ENCODE results near the gene FLYWCH1. TPM values are rescaled to one million over a fixed set of nuclear protein-coding genes. Genes with fewer than 3 reads are reported as not detected.

Gene FLYWCH1, protein sequence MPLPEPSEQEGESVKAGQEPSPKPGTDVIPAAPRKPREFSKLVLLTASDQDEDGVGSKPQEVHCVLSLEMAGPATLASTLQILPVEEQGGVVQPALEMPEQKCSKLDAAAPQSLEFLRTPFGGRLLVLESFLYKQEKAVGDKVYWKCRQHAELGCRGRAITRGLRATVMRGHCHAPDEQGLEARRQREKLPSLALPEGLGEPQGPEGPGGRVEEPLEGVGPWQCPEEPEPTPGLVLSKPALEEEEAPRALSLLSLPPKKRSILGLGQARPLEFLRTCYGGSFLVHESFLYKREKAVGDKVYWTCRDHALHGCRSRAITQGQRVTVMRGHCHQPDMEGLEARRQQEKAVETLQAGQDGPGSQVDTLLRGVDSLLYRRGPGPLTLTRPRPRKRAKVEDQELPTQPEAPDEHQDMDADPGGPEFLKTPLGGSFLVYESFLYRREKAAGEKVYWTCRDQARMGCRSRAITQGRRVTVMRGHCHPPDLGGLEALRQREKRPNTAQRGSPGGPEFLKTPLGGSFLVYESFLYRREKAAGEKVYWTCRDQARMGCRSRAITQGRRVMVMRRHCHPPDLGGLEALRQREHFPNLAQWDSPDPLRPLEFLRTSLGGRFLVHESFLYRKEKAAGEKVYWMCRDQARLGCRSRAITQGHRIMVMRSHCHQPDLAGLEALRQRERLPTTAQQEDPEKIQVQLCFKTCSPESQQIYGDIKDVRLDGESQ
- 65.4 and 67.4 TPM in 2 replicates for total RNA-seq

DNA sequence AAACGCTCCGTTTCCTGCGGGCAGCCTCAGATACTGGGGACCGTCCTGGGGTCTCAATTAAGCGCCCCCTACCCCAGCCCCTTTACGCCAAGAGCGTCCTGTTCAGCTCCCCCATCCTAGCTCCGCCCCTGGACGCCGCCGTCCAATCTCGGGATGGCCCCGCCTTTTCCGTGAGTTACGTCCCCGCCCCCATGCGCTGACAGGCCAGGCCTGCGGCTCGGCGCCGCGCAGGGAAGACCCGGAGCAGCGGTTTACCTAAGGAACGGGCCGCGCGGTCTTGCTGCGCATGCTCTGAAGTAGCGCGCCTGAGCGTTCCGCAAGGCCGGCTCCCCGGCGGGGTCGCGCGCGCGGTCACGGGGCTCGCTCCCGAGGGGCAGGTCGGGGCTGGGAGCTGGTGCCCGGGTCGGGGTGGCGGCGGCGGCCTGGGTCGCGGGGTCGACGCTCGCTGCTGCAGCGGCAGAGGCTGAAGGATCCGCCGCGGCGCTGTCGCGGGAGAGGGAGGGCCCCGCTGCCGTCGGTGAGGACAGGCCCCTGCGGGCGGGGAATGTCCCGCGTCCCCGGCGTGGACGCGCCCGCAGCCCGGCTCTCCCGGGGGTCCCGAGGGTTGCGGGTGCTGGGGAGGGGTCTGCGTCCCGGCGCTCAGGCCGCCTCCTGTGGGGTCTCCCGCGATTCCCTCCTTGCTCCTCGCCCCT lies at the start of gene FLYWCH1:
FLYWCH1 (plus strand) TSS at position 294 of the 692 bp plus-strand sequence. CDS start 17,755 bp downstream, outside the sequence.
- H3K4me3 Mint-ChIP-seq (ENCODE audit: low read depth): peak within 1 kb of the TSS; percentile 93
- DNase-seq (ENCODE audit: low spot score): peak; percentile 98
- intact Hi-C loops (cut with micrococcal nuclease): no loop called here
- peaks cover 4% of the 10 kb centered on the region for H3K27me3 Mint-ChIP-seq (ENCODE audit: low read depth)
- peak within 1 kb of the TSS; percentile 64 for H3K27ac Mint-ChIP-seq
- H3K4me1 Mint-ChIP-seq (ENCODE audit: low read depth): peaks cover 22% of the 10 kb centered on the region
- no peaks in the 10 kb centered on the region for H3K9me3 Mint-ChIP-seq
- peaks cover 18% of the 10 kb centered on the region for H3K36me3 Mint-ChIP-seq (ENCODE audit: low read depth)

DNA sequence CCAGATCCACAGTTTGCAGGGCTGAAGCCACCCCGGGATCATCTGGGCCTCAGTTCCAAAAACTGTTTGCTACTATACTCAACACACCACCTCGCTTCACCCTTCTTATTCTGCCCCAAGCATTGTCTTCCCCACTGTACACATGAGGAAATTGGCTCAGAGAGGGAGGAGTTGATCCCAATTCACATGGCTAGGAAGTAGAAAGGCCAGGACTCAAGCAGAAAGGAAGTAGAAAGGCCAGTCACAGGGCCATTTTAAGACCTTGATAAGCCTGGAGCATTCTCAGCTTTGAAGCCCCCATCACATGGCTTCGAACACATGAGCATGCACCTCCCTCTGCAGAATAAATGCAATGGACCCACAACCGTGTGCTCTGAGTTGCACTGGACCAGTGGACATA lies 46.1 kb upstream of the FLYWCH1 start:
- peaks cover 5% of the 10 kb centered on the region for H3K9me3 Mint-ChIP-seq
- intact Hi-C loops (cut with micrococcal nuclease): loop anchor here (10.0 kb wide), 1 partner anchor 111 kb away; the partner anchor contains the start of gene SRRM2
- H3K4me1 Mint-ChIP-seq (ENCODE audit: low read depth): peaks cover 10% of the 10 kb centered on the region
- H3K36me3 Mint-ChIP-seq (ENCODE audit: low read depth): no peaks in the 10 kb centered on the region
- H3K4me3 Mint-ChIP-seq (ENCODE audit: low read depth): no peak overlapping the region
- no peak overlapping the region for H3K27ac Mint-ChIP-seq
- H3K27me3 Mint-ChIP-seq (ENCODE audit: low read depth): no peaks in the 10 kb centered on the region
- DNase-seq (ENCODE audit: low spot score): no peak

DNA sequence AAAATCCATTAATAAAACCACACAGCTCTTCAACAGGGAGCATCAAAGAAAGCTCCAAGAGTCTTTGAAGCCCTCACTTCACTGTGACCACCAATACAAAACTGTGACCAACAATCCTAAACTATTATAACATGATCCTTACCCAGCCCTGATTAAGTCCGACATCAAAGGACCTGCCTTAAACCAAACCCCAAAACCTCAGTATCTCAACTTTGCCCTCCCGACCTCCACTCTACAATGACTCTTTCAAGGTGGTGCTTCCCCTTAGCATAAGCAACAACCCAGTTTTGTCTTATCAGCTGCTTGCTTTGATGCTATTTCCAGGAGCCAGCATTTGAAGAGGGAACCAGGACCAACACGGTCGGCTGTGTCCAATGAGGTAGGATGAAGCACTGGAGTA lies 45.3 kb upstream of the FLYWCH1 start:
- no peak for DNase-seq (ENCODE audit: low spot score)
- no peaks in the 10 kb centered on the region for H3K9me3 Mint-ChIP-seq
- intact Hi-C loops (cut with micrococcal nuclease): loop anchor here (10.0 kb wide), 1 partner anchor 112 kb away; the partner anchor contains the start of gene SRRM2
- peaks cover 10% of the 10 kb centered on the region for H3K4me1 Mint-ChIP-seq (ENCODE audit: low read depth)
- H3K4me3 Mint-ChIP-seq (ENCODE audit: low read depth): no peak overlapping the region
- no peak overlapping the region for H3K27ac Mint-ChIP-seq
- no peaks in the 10 kb centered on the region for H3K36me3 Mint-ChIP-seq (ENCODE audit: low read depth)
- H3K27me3 Mint-ChIP-seq (ENCODE audit: low read depth): no peaks in the 10 kb centered on the region

DNA sequence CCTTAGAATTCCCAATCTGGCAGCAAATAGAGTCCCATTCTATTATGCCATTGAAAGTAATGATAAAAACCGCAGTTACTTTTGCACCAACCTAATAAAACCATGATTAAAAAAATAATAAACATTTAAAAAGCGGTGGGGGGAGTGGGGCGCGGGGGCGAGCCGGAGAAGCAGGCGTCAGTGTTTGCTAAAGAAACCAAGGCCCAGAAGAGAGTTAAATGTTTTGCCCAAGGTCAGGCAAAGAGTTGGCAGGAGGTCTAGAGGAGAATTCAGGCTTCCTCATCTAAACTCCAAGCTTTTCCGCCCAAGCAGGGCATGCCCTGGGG lies 44.1 kb upstream of the FLYWCH1 start:
- peak overlapping the region; percentile 91 for H3K4me3 Mint-ChIP-seq (ENCODE audit: low read depth)

DNA sequence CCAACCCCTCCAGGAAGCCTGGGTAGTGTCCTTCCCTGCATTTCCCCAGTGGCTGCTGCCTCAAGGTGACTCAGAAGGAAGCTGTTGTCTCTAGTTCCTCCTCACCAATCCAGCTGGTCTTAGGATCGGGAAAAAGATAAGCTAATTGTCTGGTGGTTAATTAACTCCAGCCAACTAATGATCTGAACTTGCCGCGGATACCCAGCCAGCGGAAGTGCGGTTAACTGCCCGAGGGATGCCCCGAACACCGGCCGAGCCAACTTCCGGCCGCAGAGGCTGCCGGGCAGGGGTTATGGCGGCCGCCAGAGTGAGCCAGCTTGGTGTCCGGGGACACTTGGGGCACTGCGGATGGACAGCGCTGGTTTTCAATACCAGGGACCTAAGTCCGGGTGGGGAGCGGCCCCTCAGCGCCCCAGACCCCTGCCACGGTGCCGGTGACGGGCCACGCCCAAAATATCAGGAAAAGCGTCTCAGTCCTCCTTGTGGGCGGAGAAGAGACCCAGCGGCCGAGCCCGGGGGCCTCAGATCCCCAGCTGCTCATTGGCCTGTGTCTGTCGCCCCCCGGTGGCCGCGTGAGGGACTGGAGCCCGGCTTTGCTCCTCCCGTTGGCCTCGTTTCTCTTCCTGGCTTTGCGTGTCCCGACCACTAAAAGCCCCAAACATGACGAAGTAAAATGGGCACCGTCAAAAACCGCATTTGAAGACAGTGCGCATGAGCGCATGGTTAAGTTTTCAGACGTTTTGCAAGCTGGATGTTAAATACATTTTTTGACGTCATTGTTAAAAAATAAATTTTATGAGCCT lies 43.5 kb upstream of the FLYWCH1 start:
- intact Hi-C loops (cut with micrococcal nuclease): loop anchor here (1.0 to 10.0 kb wide), 2 partner anchors 29 to 113 kb away; partner anchors contain the start of gene SRRM2
- Mint-ChIP-seq H3K4me3 (ENCODE audit: low read depth) (peak overlapping the region; percentile 91), H3K4me1 (ENCODE audit: low read depth) (peaks cover 10% of the 10 kb centered on the region), H3K27me3 (ENCODE audit: low read depth) (no peaks in the 10 kb centered on the region), H3K36me3 (ENCODE audit: low read depth) (no peaks in the 10 kb centered on the region), H3K27ac (peak overlapping the region; percentile 90), H3K9me3 (no peaks in the 10 kb centered on the region)
- DNase-seq (ENCODE audit: low spot score): peak; percentile 90

More for the DNA sequence above, 44.1 kb upstream of the FLYWCH1 start:
- no peak for DNase-seq (ENCODE audit: low spot score)
- Mint-ChIP-seq H3K36me3 (ENCODE audit: low read depth) (no peaks in the 10 kb centered on the region), H3K9me3 (no peaks in the 10 kb centered on the region), H3K4me1 (ENCODE audit: low read depth) (peaks cover 10% of the 10 kb centered on the region), H3K27me3 (ENCODE audit: low read depth) (no peaks in the 10 kb centered on the region), H3K27ac (peak overlapping the region; percentile 90)
- intact Hi-C loops (cut with micrococcal nuclease): loop anchor here (10.0 kb wide), 1 partner anchor 113 kb away; the partner anchor contains the start of gene SRRM2

DNA sequence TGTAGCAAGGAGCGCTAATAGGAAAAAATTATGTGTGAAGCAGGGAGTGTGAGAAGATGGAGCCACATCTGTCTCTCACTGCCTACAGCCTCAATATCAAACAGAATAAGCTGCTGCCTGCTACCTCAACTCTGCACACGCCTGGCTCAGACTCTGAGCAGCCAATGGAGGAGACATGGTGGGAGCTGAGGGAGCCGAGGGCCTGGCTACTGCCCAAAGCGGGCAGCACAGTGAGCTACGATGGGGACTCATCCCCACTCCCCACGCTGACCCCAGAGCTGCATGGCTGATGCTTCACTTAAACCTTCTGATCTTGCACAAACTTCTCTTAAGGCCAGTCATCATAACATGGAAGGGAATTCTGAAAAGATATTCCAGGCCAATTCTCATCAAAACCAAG lies 39.8 kb upstream of the FLYWCH1 start:
- no peaks in the 10 kb centered on the region for H3K36me3 Mint-ChIP-seq (ENCODE audit: low read depth)
- DNase-seq (ENCODE audit: low spot score): no peak
- peaks cover 6% of the 10 kb centered on the region for H3K4me1 Mint-ChIP-seq (ENCODE audit: low read depth)
- intact Hi-C loops (cut with micrococcal nuclease): no loop called here
- no peaks in the 10 kb centered on the region for H3K9me3 Mint-ChIP-seq
- peaks cover 1% of the 10 kb centered on the region for H3K27me3 Mint-ChIP-seq (ENCODE audit: low read depth)
- H3K27ac Mint-ChIP-seq: no peak overlapping the region
- H3K4me3 Mint-ChIP-seq (ENCODE audit: low read depth): no peak overlapping the region

DNA sequence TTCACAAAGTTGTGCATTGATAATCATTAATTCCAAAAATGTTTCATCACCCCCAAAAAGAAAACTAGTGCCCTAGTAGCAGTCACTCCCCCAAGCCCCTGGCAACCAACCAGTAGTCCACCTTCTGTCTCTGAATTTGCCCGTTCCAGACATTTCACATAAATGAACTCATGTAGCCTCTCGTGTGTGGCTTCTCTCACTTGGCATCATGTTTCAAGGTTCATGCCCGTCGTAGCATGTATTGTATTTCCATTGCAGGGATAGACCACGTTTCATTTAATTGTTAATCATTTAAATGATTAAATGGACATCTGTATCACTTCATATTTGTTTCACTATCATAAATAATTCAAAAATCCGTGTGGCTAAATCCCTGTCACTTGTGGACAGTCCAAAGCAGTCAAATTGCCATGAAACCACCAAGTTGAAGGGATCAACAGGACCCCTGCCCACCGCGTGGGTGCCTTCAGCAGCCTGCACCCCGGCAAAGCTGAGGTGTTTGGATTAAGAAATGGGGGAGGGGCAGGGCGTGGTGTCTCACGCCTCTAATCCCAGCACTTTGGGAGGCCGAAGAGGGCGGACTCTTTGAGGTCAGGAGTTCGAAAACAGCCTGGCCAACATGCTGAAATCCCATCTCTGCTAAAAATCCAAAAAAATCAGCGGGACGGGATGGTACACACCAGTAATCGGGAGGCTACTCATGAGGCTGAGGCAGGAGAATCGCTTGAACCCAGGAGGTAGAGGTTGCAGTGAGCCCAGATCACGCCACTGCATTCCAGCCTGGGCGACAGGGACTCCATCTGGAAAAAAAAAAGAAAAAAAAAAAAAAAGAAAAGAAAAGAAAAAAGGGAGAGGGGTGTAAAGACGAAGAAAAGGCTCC lies 37.5 kb upstream of the FLYWCH1 start:
- Mint-ChIP-seq H3K36me3 (ENCODE audit: low read depth) (no peaks in the 10 kb centered on the region), H3K9me3 (no peaks in the 10 kb centered on the region), H3K27me3 (ENCODE audit: low read depth) (peaks cover 1% of the 10 kb centered on the region), H3K4me3 (ENCODE audit: low read depth) (no peak overlapping the region), H3K4me1 (ENCODE audit: low read depth) (no peaks in the 10 kb centered on the region), H3K27ac (no peak overlapping the region)
- intact Hi-C loops (cut with micrococcal nuclease): loop anchor here (2.0 kb wide), 1 partner anchor 53 kb away; no protein-coding TSS in a partner anchor
- DNase-seq (ENCODE audit: low spot score): no peak

DNA sequence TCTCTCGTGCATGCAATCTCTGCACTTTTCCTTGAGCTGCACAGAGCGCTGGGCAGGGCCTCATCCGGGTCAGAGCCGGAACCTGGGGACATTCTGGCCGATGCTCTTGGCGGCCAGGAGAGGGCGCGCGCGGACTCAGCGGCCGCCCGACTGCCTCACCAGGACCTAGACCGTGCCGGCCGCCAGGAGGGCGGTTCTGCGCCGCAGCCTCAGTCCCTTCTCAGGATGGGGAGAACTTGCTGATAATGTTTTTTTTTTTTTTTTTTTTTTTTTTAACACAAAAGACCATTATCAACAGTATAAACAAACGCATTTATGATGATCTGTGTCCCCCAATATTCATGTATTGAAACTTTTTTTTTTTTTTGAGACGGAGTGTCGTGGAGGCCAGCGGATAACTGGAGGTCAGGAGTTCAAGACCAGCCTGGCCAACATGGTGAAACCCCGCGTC lies 36.8 kb upstream of the FLYWCH1 start:
- intact Hi-C loops (cut with micrococcal nuclease): loop anchor here (2.0 kb wide), 1 partner anchor 52 kb away; no protein-coding TSS in a partner anchor
- Mint-ChIP-seq H3K4me3 (ENCODE audit: low read depth) (no peak overlapping the region), H3K9me3 (peaks cover 4% of the 10 kb centered on the region), H3K27me3 (ENCODE audit: low read depth) (peaks cover 3% of the 10 kb centered on the region), H3K36me3 (ENCODE audit: low read depth) (no peaks in the 10 kb centered on the region), H3K4me1 (ENCODE audit: low read depth) (peaks cover 2% of the 10 kb centered on the region), H3K27ac (no peak overlapping the region)
- peak; percentile 61 for DNase-seq (ENCODE audit: low spot score)

DNA sequence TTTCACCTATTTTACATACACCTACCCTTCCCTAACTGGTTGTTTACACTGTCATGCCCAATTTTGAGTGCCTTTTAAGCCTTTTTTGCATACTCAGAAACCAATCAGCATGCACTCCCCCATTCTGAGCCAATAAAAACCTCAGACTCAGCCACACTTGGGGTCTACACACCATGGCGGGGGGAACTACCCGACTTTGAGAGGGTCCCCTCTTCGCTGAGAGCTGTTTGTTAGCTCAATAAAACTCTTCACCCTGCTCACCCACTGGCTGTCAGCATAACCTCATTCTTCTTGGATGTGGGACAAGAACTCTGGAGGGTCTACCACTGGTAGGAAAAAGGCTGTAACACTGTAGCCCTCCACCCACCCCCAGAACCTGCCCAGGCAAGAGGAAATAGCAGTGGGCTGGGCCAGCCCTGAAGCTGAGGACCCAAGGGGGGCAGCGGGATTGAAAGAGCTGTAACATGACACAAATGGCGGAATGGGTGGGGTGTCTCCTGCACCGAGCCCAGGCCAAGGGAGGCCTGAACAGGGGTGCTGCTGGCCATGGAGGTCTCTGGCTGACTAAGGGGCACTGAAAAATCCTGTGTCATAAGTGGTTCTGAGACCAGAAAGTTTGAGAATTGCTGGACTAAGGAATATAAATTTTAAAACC lies 31.8 kb upstream of the FLYWCH1 start:
- peaks cover 2% of the 10 kb centered on the region for H3K27me3 Mint-ChIP-seq (ENCODE audit: low read depth)
- H3K27ac Mint-ChIP-seq: no peak overlapping the region
- no peaks in the 10 kb centered on the region for H3K36me3 Mint-ChIP-seq (ENCODE audit: low read depth)
- DNase-seq (ENCODE audit: low spot score): no peak
- peak overlapping the region; percentile 2 for H3K4me3 Mint-ChIP-seq (ENCODE audit: low read depth)
- H3K9me3 Mint-ChIP-seq: peaks cover 4% of the 10 kb centered on the region
- H3K4me1 Mint-ChIP-seq (ENCODE audit: low read depth): peaks cover 10% of the 10 kb centered on the region
- intact Hi-C loops (cut with micrococcal nuclease): loop anchor here (5.0 kb wide), 1 partner anchor 198 kb away; the partner anchor contains the start of gene KCTD5

DNA sequence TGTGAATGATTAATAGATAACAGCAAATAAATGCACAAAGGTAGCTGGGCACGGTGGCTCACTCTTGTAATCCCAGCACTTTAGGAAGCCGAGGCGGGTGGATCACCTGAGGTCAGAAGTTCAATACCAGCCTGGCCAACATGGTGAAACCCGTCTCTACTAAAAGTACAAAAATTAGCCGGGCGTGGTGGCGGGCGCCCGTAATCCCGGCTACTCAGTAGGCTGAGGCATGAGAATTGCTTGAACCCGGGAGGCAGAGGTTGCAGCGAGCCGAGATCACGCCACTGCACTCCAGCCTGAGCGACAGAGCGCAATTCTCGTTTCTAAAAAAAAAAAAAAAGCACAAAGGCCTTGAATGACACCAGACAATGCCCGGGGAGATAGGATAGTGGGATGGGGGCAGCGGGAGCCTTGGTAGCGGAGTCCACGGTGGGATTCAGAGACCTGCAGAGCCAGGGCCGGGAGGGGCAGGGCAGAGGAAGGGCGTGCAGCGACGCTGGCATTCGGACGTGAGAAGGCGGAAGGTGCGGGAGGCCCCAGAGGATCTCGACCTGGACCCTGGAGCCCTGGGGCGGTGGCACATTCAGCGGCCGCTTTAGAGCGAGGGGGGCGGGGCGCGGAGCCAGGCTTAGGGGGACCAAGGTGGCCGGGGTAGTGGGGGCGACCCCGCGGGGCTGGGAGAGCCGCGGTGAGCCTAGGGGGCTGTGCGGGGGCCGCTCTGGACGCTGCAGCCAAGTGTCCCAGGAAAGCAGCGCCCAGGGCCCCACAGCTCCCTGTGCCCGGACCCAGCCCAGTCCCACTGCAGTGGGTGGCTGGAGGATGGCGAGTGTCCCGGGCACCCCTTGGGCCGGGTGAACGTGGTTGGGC lies 29.7 kb upstream of the FLYWCH1 start:
- peak overlapping the region; percentile 94 for H3K27ac Mint-ChIP-seq

More for the DNA sequence above, 29.7 kb upstream of the FLYWCH1 start:
- Mint-ChIP-seq H3K36me3 (ENCODE audit: low read depth) (no peaks in the 10 kb centered on the region), H3K9me3 (peaks cover 4% of the 10 kb centered on the region), H3K4me3 (ENCODE audit: low read depth) (peak overlapping the region; percentile 86), H3K4me1 (ENCODE audit: low read depth) (peaks cover 14% of the 10 kb centered on the region), H3K27me3 (ENCODE audit: low read depth) (peaks cover 2% of the 10 kb centered on the region)
- DNase-seq (ENCODE audit: low spot score): no peak
- intact Hi-C loops (cut with micrococcal nuclease): loop anchor here (1.0 to 5.0 kb wide), 2 partner anchors 23 to 200 kb away; partner anchors contain the start of gene KCTD5
